OCI-LY1 (cell line): ENCODE measurements around the gene CORO1C.

Source experiments
- EZH2 ChIP-seq: fragments of 200-600 bp; sonication (generic), shearing (Covaris generic); IDR thresholded peaks from 2 replicates; pipeline ENCODE4 v1.8.0; 2017; ENCODE audit warnings: borderline replicate concordance, mixed run types, mild to moderate bottlenecking, antibody characterized with exemption, low read length, moderate library complexity, mixed read lengths
- TF ChIP-seq, protein P1 (sequence below): fragments of 200-600 bp; sonication (generic), shearing (Covaris generic); IDR thresholded peaks from 2 replicates; pipeline ENCODE4 v1.5.1; 2017; ENCODE audit warnings: mild to moderate bottlenecking, antibody characterized with exemption, low read length, moderate library complexity, mixed read lengths

DNA sequence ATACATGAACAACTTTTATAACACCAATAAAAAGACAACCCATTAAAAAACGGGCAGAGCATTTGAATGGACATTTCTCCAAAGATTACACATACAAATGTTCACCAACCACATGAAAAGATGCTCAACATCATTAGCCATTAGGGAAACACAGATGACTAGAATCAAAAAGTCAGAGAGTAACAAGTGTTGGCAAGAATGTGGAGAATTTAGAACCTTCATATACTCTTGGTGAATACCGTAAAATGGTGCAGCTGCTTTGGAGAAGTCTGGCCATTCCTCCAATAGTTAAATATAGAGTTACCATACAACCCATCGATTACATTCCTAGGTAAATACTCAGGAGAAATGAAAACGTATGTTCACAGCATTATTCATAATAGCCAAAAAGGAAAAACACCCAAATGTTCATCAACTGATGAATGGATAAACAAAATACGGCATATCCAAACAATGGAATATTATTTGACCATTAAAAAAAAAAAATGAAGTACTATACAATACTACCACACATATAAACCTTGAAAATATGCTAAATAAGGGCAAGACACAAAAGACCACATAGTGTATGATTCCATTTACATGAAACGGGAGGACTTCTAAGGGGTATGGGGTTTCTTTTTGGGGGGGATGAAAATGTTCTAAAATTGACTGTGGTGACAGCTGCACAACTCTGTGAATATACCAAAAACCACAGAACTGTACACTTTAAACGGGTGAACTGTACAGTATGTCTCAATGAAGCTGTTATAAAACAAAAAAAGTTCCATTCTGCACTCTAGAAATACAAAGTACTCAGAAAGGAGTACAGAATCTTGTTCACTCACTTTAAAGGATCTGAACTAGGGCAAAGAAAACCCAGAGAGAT, 3.2 kb downstream of the CORO1C start:
- TF ChIP-seq, protein P1, sequence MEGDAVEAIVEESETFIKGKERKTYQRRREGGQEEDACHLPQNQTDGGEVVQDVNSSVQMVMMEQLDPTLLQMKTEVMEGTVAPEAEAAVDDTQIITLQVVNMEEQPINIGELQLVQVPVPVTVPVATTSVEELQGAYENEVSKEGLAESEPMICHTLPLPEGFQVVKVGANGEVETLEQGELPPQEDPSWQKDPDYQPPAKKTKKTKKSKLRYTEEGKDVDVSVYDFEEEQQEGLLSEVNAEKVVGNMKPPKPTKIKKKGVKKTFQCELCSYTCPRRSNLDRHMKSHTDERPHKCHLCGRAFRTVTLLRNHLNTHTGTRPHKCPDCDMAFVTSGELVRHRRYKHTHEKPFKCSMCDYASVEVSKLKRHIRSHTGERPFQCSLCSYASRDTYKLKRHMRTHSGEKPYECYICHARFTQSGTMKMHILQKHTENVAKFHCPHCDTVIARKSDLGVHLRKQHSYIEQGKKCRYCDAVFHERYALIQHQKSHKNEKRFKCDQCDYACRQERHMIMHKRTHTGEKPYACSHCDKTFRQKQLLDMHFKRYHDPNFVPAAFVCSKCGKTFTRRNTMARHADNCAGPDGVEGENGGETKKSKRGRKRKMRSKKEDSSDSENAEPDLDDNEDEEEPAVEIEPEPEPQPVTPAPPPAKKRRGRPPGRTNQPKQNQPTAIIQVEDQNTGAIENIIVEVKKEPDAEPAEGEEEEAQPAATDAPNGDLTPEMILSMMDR, result no peak
- no peak for TF ChIP-seq EZH2
